Upper lobe of left lung (tissue), 4 donors: Measurements from ENCODE around the gene NEK2.

Source experiments
- CTCF ChIP-seq, 6 experiments: fragments of 450-650 bp in 4 of 6; fragments of 200-600 bp in 2 of 6; sonication (generic) in 2 of 6; IDR thresholded peaks; one replicate each; pipeline ENCODE4 v1.5.1; 2016 to 2019; ENCODE audit warnings: antibody characterized with exemption in 6 of 6
- EP300 ChIP-seq, 4 donors: sonication (generic); formaldehyde crosslinking; IDR thresholded peaks; one replicate each; pipeline ENCODE4 v1.5.1; 2017; ENCODE audit warnings: antibody characterized with exemption in 4 of 4, control low read depth in 2 of 4
- POLR2A ChIP-seq, 4 donors: fragments of 450-650 bp; IDR thresholded peaks; one replicate each; pipeline ENCODE4 v1.5.1; 2016 to 2017; ENCODE audit warnings: antibody characterized with exemption in 4 of 4, mild to moderate bottlenecking in 2 of 4

- TF ChIP-seq EP300 (IDR thresholded peaks at IDR 0.05), result no peak
- TF ChIP-seq CTCF (IDR thresholded peaks at IDR 0.05), result no peak
- TF ChIP-seq POLR2A (IDR thresholded peaks at IDR 0.05), result no peak
Observed at GRCh38 chr1:211699059-211699458, 23.6 kb upstream of the NEK2 start.
